K562 (cell line): ENCODE results near the gene ZKSCAN3. TPM values are rescaled to one million over a fixed set of nuclear protein-coding genes. Genes with fewer than 3 reads are reported as not detected.

ENCODE experiments used
- CAMTA2 ChIP-seq: fragments of 250-450 bp; sonication (Bioruptor Pico); conservative IDR thresholded peaks from 2 replicates; pipeline ENCODE4 v1.5.1; 2022
- CEBPG ChIP-seq, 3 experiments: fragments of 200-800 bp in 1 of 3; sonication (Bioruptor generic) in 1 of 3; sonication (generic) in 1 of 3; formaldehyde crosslinking in 1 of 3; IDR thresholded peaks in 2 of 3; conservative IDR thresholded peaks in 1 of 3; 2 replicates each; pipeline versions ENCODE4 v1.6.1 to v1.8.0; 2016 to 2022; ENCODE audit warnings: missing compliant biosample characterization in 2 of 3, missing genetic modification characterization in 2 of 3, mild to moderate bottlenecking in 1 of 3, missing genetic modification reagents in 1 of 3
- CREM ChIP-seq: IDR thresholded peaks from 2 replicates; pipeline ENCODE4 v1.6.1; 2014; ENCODE audit warnings: antibody characterized with exemption, low read depth
- ELF2 ChIP-seq: fragments of 250-450 bp; sonication (Bioruptor Pico); IDR thresholded peaks from 2 replicates; pipeline ENCODE4 v1.5.0; 2021; ENCODE audit warnings: mild to moderate bottlenecking
- HDAC1 ChIP-seq, 2 experiments: fragments of 450-650 bp; IDR thresholded peaks; 2 replicates each; pipeline ENCODE4 v1.6.1; 2016 to 2017; ENCODE audit warnings: inconsistent platforms in 1 of 2, mild to moderate bottlenecking in 1 of 2, moderate library complexity in 1 of 2
- HDAC2 ChIP-seq: fragments of 450-650 bp; IDR thresholded peaks from 2 replicates; pipeline ENCODE4 v1.6.1; 2016; ENCODE audit warnings: mild to moderate bottlenecking
- JUN ChIP-seq, 2 experiments: sonication (generic) in 1 of 2; formaldehyde crosslinking in 1 of 2; IDR thresholded peaks; 2 replicates each; pipeline versions ENCODE4 v1.6.1 to v1.8.0; 2012 to 2022; ENCODE audit warnings: borderline replicate concordance in 2 of 2, mild to moderate bottlenecking in 2 of 2, improper control_type of control experiment in 1 of 2, low read depth in 1 of 2, low read length in 1 of 2, missing genetic modification reagents in 1 of 2
- MEF2D ChIP-seq: conservative IDR thresholded peaks from 2 replicates; pipeline ENCODE4 v1.6.1; 2016; ENCODE audit warnings: low read depth, missing genetic modification characterization, missing compliant biosample characterization
- NCOA2 ChIP-seq, 2 experiments: fragments of 450-650 bp; IDR thresholded peaks; 2 replicates each; pipeline ENCODE4 v1.6.1; 2018; ENCODE audit warnings: mild to moderate bottlenecking in 2 of 2, moderate library complexity in 1 of 2; ENCODE audit not compliant: partially characterized antibody in 2 of 2
- NCOA4 ChIP-seq: fragments of 450-650 bp; IDR thresholded peaks from 2 replicates; pipeline ENCODE4 v1.6.1; 2018; ENCODE audit warnings: mild to moderate bottlenecking; ENCODE audit not compliant: partially characterized antibody
- POLR3A ChIP-seq: IDR thresholded peaks from 2 replicates; pipeline ENCODE4 v1.6.1; 2011; ENCODE audit warnings: borderline replicate concordance, mild to moderate bottlenecking, moderate library complexity; ENCODE audit not compliant: insufficient read length, insufficient read depth; ENCODE audit errors: extremely low read depth
- THRAP3 ChIP-seq: fragments of 450-650 bp; IDR thresholded peaks from 2 replicates; pipeline ENCODE4 v1.6.1; 2016; ENCODE audit warnings: mild to moderate bottlenecking, inconsistent platforms, borderline replicate concordance
- U2AF1 ChIP-seq: fragments of 200-400 bp; formaldehyde crosslinking; optimal IDR thresholded peaks from 2 replicates; pipeline ENCODE3; 2017; ENCODE audit warnings: mild to moderate bottlenecking, low read depth, low read length, moderate library complexity
- ZBTB49 ChIP-seq: sonication (generic); formaldehyde crosslinking; IDR thresholded peaks from 2 replicates; pipeline ENCODE4 v1.8.0; 2022; ENCODE audit warnings: missing genetic modification reagents, mild to moderate bottlenecking, borderline replicate concordance
- ZFPM2 ChIP-seq: fragments of 250-450 bp; sonication (Bioruptor Pico); IDR thresholded peaks from 2 replicates; pipeline ENCODE4 v1.5.1; 2022; ENCODE audit warnings: mild to moderate bottlenecking
- ZNF12 ChIP-seq: sonication (generic); formaldehyde crosslinking; IDR thresholded peaks from 2 replicates; pipeline ENCODE4 v1.4.0; 2020; ENCODE audit warnings: mild to moderate bottlenecking, missing genetic modification reagents
- ZNF354B ChIP-seq: fragments of 250-450 bp; sonication (Bioruptor Pico); IDR thresholded peaks from 2 replicates; pipeline ENCODE4 v1.4.0; 2020
- polyA plus RNA-seq, 8 experiments: library from polyadenylated mRNA; depleted of rRNA in 4 of 8; stranded (reverse) in 5 of 8; unstranded in 3 of 8; fragments of >200 nt; fragmentation: Nextera tagmentation in 2 of 8; fragmentation: Illumina TruSeq in 1 of 8; extraction: Ambion mirVana in 2 of 8; extraction: Trizol in 1 of 8; gene quantifications; 2 replicates each; pipeline versions ENCODE4 v1.2.1 to v1.2.3, GENCODE V29; 2011 to 2014; ENCODE audit warnings: inconsistent platforms in 1 of 8, missing spikeins in 1 of 8
- total RNA-seq, 7 experiments: library from RNA; depleted of rRNA in 6 of 7; stranded (reverse); fragments of >200 nt in 6 of 7; fragmentation: Illumina TruSeq in 2 of 7; extraction: Trizol in 2 of 7; gene quantifications; 2 replicates each; pipeline versions ENCODE4 v1.2.1 to v1.2.3, GENCODE V29; 2011 to 2021; ENCODE audit warnings: low replicate concordance in 1 of 7
- TF ChIP-seq, protein P1 (sequence below): fragments of 250-450 bp; sonication (Bioruptor Pico); IDR thresholded peaks from 2 replicates; pipeline ENCODE4 v1.8.0; 2022; ENCODE audit warnings: moderate library complexity, mild to moderate bottlenecking, inconsistent platforms
- TF ChIP-seq, protein P2 (sequence below): fragments of 250-450 bp; sonication (Bioruptor Pico); IDR thresholded peaks from 2 replicates; pipeline ENCODE4 v1.5.0; 2020; ENCODE audit warnings: mild to moderate bottlenecking

The ZKSCAN3 gene
- total and polyA plus RNA-seq, 9 of the 15 experiments (the other 6 are each of a cell fraction or from before 2014, with no cell fraction given), result 3.0 to 12.4 (median 10.2) TPM

DNA sequence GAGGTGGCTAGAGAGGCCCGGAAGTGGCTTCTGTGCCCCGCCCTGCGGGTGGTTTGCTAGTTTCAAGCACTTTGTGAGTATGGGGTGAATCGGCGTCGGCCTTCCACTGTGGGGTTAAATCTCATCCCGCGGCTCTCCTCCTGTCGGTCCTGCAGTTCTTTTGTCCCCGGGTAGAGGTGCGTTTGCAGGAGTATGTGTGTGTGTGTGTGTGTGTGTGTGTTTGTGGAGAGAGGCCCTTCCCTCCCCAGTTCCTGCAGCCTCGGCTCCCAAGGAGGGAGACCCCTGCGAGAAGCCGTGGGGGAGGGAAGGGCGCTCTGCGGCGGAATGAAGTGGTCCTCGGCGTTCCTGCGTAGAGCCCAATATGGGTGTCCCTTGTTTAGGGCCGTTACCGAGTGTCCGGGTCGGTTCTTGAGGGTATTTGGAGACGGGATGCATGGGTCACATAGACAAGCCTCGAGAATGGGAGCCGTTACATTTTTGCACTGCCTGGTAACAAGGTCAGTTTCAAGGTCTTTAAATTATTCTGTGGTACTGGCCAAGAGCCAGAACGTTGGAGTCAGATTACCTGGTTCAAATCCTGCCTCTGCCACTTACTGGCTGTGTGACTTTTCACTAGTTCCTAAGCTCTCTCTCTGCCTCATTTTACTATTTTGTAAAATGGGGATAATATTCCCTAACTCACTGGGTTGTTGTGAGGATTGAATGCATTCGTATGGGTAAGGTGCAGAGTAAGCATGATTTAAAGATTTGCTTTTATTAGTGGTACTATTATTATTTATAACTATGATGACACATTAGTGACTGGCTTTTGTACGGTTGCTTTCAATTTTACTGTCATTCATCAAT lies at the start of gene ZKSCAN3 (continued):
- TF ChIP-seq, protein P1, sequence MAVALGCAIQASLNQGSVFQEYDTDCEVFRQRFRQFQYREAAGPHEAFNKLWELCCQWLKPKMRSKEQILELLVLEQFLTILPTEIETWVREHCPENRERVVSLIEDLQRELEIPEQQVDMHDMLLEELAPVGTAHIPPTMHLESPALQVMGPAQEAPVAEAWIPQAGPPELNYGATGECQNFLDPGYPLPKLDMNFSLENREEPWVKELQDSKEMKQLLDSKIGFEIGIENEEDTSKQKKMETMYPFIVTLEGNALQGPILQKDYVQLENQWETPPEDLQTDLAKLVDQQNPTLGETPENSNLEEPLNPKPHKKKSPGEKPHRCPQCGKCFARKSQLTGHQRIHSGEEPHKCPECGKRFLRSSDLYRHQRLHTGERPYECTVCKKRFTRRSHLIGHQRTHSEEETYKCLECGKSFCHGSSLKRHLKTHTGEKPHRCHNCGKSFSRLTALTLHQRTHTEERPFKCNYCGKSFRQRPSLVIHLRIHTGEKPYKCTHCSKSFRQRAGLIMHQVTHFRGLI (CRISPR knock-in tag), result no peak
- TF ChIP-seq CREM, result peak; percentile 72; the same call in 1 of the 2 replicates
- peak in 1 of 2 experiments; percentile 98; a peak in 2 of 4 replicates for TF ChIP-seq HDAC1 (IDR thresholded peaks at IDR 0.05)
- peak; percentile 69; the same call in 1 of the 2 replicates for TF ChIP-seq MEF2D
- TF ChIP-seq POLR3A, result no peak
- TF ChIP-seq ELF2, result peak; percentile 96
- peak; percentile 64; the same call in 1 of the 2 replicates for TF ChIP-seq JUN (IDR thresholded peaks at IDR 0.05; ENCODE audit: borderline replicate concordance, low read depth, low read length)
- TF ChIP-seq JUN (CRISPR knock-in tag; IDR thresholded peaks at IDR 0.05; ENCODE audit: borderline replicate concordance), result peak; percentile 94; the same call in 1 of the 2 replicates
- TF ChIP-seq NCOA4, result peak; percentile 38
- TF ChIP-seq ZFPM2 (CRISPR knock-in tag), result 0 out of 2 replicates have a peak, but pooled peaks have one; percentile 62
- TF ChIP-seq HDAC2, result peak; percentile 92
- TF ChIP-seq ZBTB49 (CRISPR knock-in tag), result no peak
- peak; percentile 48; the same call in 1 of the 2 replicates for TF ChIP-seq CEBPG (CRISPR knock-in tag; IDR thresholded peaks at IDR 0.05)
- TF ChIP-seq CEBPG (tag; conservative IDR thresholded peaks at IDR 0.05 in 1 of 2, IDR thresholded peaks at IDR 0.05 in 1 of 2), result no peak
- TF ChIP-seq THRAP3, result no peak; the same call in 1 of the 2 replicates
- TF ChIP-seq ZNF354B (CRISPR knock-in tag), result no peak
- TF ChIP-seq, protein P2, sequence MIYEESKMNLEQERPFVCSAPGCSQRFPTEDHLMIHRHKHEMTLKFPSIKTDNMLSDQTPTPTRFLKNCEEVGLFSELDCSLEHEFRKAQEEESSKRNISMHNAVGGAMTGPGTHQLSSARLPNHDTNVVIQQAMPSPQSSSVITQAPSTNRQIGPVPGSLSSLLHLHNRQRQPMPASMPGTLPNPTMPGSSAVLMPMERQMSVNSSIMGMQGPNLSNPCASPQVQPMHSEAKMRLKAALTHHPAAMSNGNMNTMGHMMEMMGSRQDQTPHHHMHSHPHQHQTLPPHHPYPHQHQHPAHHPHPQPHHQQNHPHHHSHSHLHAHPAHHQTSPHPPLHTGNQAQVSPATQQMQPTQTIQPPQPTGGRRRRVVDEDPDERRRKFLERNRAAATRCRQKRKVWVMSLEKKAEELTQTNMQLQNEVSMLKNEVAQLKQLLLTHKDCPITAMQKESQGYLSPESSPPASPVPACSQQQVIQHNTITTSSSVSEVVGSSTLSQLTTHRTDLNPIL, result no peak; the same call in 1 of the 2 replicates
- TF ChIP-seq NCOA2 (IDR thresholded peaks at IDR 0.05; ENCODE audit: partially characterized antibody in 2 of 2), result no peak
- TF ChIP-seq CAMTA2 (CRISPR knock-in tag), result no peak
- TF ChIP-seq U2AF1, result no peak
- TF ChIP-seq ZNF12 (CRISPR knock-in tag), result no peak; the same call in 1 of the 2 replicates
